ENCODE data around the gene ERCC4. TPM values are rescaled to one million over a fixed set of nuclear protein-coding genes. Genes with fewer than 3 reads are reported as not detected.

Gene ERCC4
- polyA plus RNA-seq, 1 donor (not counting 4 experiments of a cell fraction or from before 2014, with no cell fraction given) = 5.9 TPM

DNA sequence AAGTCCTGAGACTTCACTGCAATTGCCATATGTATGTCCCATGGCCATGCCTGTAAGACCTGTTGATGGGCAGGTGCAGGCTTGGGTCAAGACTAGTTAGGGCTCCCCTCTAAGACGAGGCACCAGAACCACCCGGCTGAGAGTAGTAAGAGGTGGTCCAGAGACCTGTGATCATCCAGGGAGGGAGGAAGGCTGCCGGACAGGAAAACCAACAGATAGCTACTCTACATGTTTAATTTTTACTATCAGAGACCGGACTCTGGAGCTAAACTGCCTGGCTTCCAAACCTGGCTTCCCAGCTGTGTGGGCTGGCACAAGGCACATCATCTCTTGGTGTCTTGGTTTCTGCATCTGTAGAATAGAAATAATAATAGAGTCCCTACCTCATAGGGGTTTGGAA is 73.0 kb downstream of the ERCC4 start:
- DNase-seq (ENCODE audit: low read depth, low spot score) = no peak
- Histone ChIP-seq H2AFZ (ENCODE audit: control insufficient read depth, low read length) (no peak overlapping the region), H4K20me1 (ENCODE audit: control insufficient read depth, extremely low read depth, insufficient read depth, low read length) (no peaks in the 10 kb centered on the region), H3K27ac (ENCODE audit: control insufficient read depth, insufficient read depth, low read length) (no peak overlapping the region), H3K36me3 (ENCODE audit: control insufficient read depth in 2 of 2, extremely low read depth in 1 of 2, insufficient read depth in 2 of 2, low read length in 2 of 2) (no peaks in the 10 kb centered on the region), H3K4me3 (ENCODE audit: control insufficient read depth in 2 of 3, extremely low read depth in 1 of 3, insufficient read depth in 2 of 3, low read depth in 1 of 3, low read length in 3 of 3) (no peak overlapping the region), H3K4me1 (ENCODE audit: control insufficient read depth, extremely low read depth, insufficient read depth, low read length) (no peaks in the 10 kb centered on the region), H3K4me2 (ENCODE audit: control insufficient read depth, extremely low read depth, insufficient read depth, low read depth, low read length) (no peak overlapping the region), H3K9me1 (ENCODE audit: control insufficient read depth, extremely low read depth, insufficient read depth, low read length) (no peaks in the 10 kb centered on the region), H3K27me3 (ENCODE audit: control insufficient read depth, extremely low read depth, insufficient read depth, low read length) (peaks cover 3% of the 10 kb centered on the region), H3K9ac (ENCODE audit: control insufficient read depth, extremely low read depth, insufficient read depth, low read length) (no peak overlapping the region), H3K79me2 (ENCODE audit: control insufficient read depth, insufficient read depth, low read length) (no peaks in the 10 kb centered on the region), H3K9me3 (ENCODE audit: control insufficient read depth, low read depth, low read length) (no peaks in the 10 kb centered on the region)
- TF ChIP-seq EZH2 (IDR thresholded peaks at IDR 0.05; ENCODE audit: low read length) (no peak), CTCF (optimal IDR thresholded peaks at IDR 0.05 in 1 of 3, IDR thresholded peaks at IDR 0.05 in 1 of 3, conservative IDR thresholded peaks at IDR 0.05 in 1 of 3; ENCODE audit: extremely low read depth in 1 of 3, insufficient read depth in 2 of 3, low read length in 3 of 3) (no peak)
- FAIRE-seq = no peak
- dilution Hi-C loops (cut with MboI; ENCODE audit: extremely low pct_ligation_motif_present, low sequenced_read_pairs) = no loop called here

- no peak for DNase-seq (ENCODE audit: low read depth, low spot score)
- H3K27ac ChIP-seq (ENCODE audit: control insufficient read depth, insufficient read depth, low read length) = no peak overlapping the region
- H3K9me1 ChIP-seq (ENCODE audit: control insufficient read depth, extremely low read depth, insufficient read depth, low read length) = no peaks in the 10 kb centered on the region
- H3K27me3 ChIP-seq (ENCODE audit: control insufficient read depth, extremely low read depth, insufficient read depth, low read length) = peaks cover 4% of the 10 kb centered on the region
- dilution Hi-C loops (cut with MboI; ENCODE audit: extremely low pct_ligation_motif_present, low sequenced_read_pairs) = no loop called here
- TF ChIP-seq EZH2 (IDR thresholded peaks at IDR 0.05; ENCODE audit: low read length) = no peak
- no peak for TF ChIP-seq CTCF (optimal IDR thresholded peaks at IDR 0.05 in 1 of 3, IDR thresholded peaks at IDR 0.05 in 1 of 3, conservative IDR thresholded peaks at IDR 0.05 in 1 of 3; ENCODE audit: extremely low read depth in 1 of 3, insufficient read depth in 2 of 3, low read length in 3 of 3)
- no peak overlapping the region for H2AFZ ChIP-seq (ENCODE audit: control insufficient read depth, low read length)
- H3K4me1 ChIP-seq (ENCODE audit: control insufficient read depth, extremely low read depth, insufficient read depth, low read length) = no peaks in the 10 kb centered on the region
- H3K36me3 ChIP-seq (ENCODE audit: control insufficient read depth in 2 of 2, extremely low read depth in 1 of 2, insufficient read depth in 2 of 2, low read length in 2 of 2) = no peaks in the 10 kb centered on the region
- no peaks in the 10 kb centered on the region for H4K20me1 ChIP-seq (ENCODE audit: control insufficient read depth, extremely low read depth, insufficient read depth, low read length)
- H3K9ac ChIP-seq (ENCODE audit: control insufficient read depth, extremely low read depth, insufficient read depth, low read length) = no peak overlapping the region
- H3K4me2 ChIP-seq (ENCODE audit: control insufficient read depth, extremely low read depth, insufficient read depth, low read depth, low read length) = no peak overlapping the region
- no peaks in the 10 kb centered on the region for H3K9me3 ChIP-seq (ENCODE audit: control insufficient read depth, low read depth, low read length)
- FAIRE-seq = no peak
- H3K79me2 ChIP-seq (ENCODE audit: control insufficient read depth, insufficient read depth, low read length) = no peaks in the 10 kb centered on the region
- H3K4me3 ChIP-seq (ENCODE audit: control insufficient read depth in 2 of 3, extremely low read depth in 1 of 3, insufficient read depth in 2 of 3, low read depth in 1 of 3, low read length in 3 of 3) = no peak overlapping the region
Observed at GRCh38 chr16:13994239-13995106, 74.5 kb downstream of the ERCC4 start.
